ENCODE results near the gene CDA.

Gene CDA

DNA sequence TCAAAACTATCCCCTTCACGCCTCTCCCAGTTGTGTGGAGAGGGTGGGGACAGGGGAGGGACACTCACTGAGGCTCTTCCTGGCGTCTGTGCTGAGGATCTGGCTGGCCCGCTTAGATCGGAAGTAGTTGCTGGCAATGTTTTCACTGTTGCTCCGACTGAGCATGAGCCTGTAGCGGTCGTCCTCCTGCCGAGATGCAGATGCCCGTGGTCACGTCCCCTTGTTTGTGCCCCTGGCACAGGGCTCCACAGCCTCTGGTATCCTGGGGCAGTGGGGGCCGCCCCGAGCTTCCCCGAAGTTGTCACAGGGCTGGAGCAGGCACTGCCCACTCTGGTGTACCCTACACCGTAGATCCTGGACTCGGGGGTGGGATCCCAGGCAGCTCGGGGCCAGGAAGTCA, 77.2 kb downstream of the CDA start:
- Histone ChIP-seq H4K20me1 (ENCODE audit: control insufficient read depth, insufficient read depth, low read depth, low read length) (no peaks in the 10 kb centered on the region), H3K79me2 (ENCODE audit: control insufficient read depth, low read length) (peaks cover 5% of the 10 kb centered on the region), H3K9me2 (replicated peaks; ENCODE audit: control insufficient read depth, low read length) (no peaks in the 10 kb centered on the region), H3K36me3 (ENCODE audit: control insufficient read depth, low read length) (no peaks in the 10 kb centered on the region), H3K4me2 (ENCODE audit: low read length) (no peak overlapping the region), H3K4me3 (ENCODE audit: low read length) (no peak overlapping the region), H3K27ac (ENCODE audit: low read depth, low read length) (no peak overlapping the region), H3K4me1 (ENCODE audit: control insufficient read depth, low read length) (peaks cover 24% of the 10 kb centered on the region), H3K27me3 (ENCODE audit: control insufficient read depth, low read length) (no peaks in the 10 kb centered on the region), H3F3A (ENCODE audit: control insufficient read depth, insufficient read depth) (no peaks in the 10 kb centered on the region), H3K9me3 (ENCODE audit: control insufficient read depth, insufficient read depth, low read length) (0 out of 2 replicates have a peak, but pooled peaks cover 2% of the 10 kb centered on the region)
- TF ChIP-seq CTCF (IDR thresholded peaks at IDR 0.05; ENCODE audit: low read depth, low read length, poor library complexity, severe bottlenecking), result no peak
- TF ChIP-seq EZH2phosphoT487 (IDR thresholded peaks at IDR 0.05; ENCODE audit: borderline replicate concordance, low read length), result no peak

GRCh38 chr1:20666804-20667203, 77.9 kb downstream of the CDA start:
- Histone ChIP-seq H3K79me2 (ENCODE audit: control insufficient read depth, low read length) (peaks cover 3% of the 10 kb centered on the region), H3K9me2 (replicated peaks; ENCODE audit: control insufficient read depth, low read length) (no peaks in the 10 kb centered on the region), H3K9me3 (ENCODE audit: control insufficient read depth, insufficient read depth, low read length) (0 out of 2 replicates have a peak, but pooled peaks cover 2% of the 10 kb centered on the region), H3K4me1 (ENCODE audit: control insufficient read depth, low read length) (peaks cover 24% of the 10 kb centered on the region), H3K27ac (ENCODE audit: low read depth, low read length) (no peak overlapping the region), H3K36me3 (ENCODE audit: control insufficient read depth, low read length) (no peaks in the 10 kb centered on the region), H3K4me3 (ENCODE audit: low read length) (peak overlapping the region; percentile 34), H3K4me2 (ENCODE audit: low read length) (peak overlapping the region; percentile 38; the same call in 1 of the 2 replicates), H3F3A (ENCODE audit: control insufficient read depth, insufficient read depth) (no peaks in the 10 kb centered on the region), H3K27me3 (ENCODE audit: control insufficient read depth, low read length) (no peaks in the 10 kb centered on the region), H4K20me1 (ENCODE audit: control insufficient read depth, insufficient read depth, low read depth, low read length) (no peaks in the 10 kb centered on the region)
- TF ChIP-seq EZH2phosphoT487 (IDR thresholded peaks at IDR 0.05; ENCODE audit: borderline replicate concordance, low read length) (no peak), CTCF (IDR thresholded peaks at IDR 0.05; ENCODE audit: low read depth, low read length, poor library complexity, severe bottlenecking) (no peak)

All from DOHH2 (cell line).